OCI-LY1 (cell line): Measurements from ENCODE around the gene SRRM2.

Experiments
- H2AFZ ChIP-seq: fragments of 200-600 bp; sonication (generic), shearing (Covaris generic); 2 replicates; pipeline ENCODE4 v1.6.0; 2014; ENCODE audit warnings: antibody characterized with exemption, mild to moderate bottlenecking, low read length
- H3F3A ChIP-seq: fragments of 200-600 bp; sonication (generic), shearing (Covaris generic); 2 replicates; pipeline ENCODE4 v1.6.0; 2014; ENCODE audit warnings: mild to moderate bottlenecking, antibody characterized with exemption, low read length, moderate library complexity; ENCODE audit not compliant: insufficient read depth
- H3K27ac ChIP-seq: fragments of 200-600 bp; sonication (generic); 2 replicates; pipeline ENCODE4 v1.5.1; 2014; ENCODE audit warnings: low read length, mixed run types, mild to moderate bottlenecking, low read depth; ENCODE audit not compliant: poor library complexity, severe bottlenecking
- H3K27me3 ChIP-seq: fragments of 200-600 bp; sonication (generic); 2 replicates; pipeline ENCODE4 v1.6.0; 2014; ENCODE audit warnings: antibody characterized with exemption, mild to moderate bottlenecking, low read length, moderate library complexity; ENCODE audit not compliant: insufficient read depth
- H3K36me3 ChIP-seq: fragments of 200-600 bp; sonication (generic); 2 replicates; pipeline ENCODE4 v1.6.1; 2014; ENCODE audit warnings: mild to moderate bottlenecking, antibody characterized with exemption, low read length, moderate library complexity, mixed read lengths; ENCODE audit not compliant: insufficient read depth
- H3K4me1 ChIP-seq: fragments of 200-600 bp; sonication (generic); 2 replicates; pipeline ENCODE4 v1.5.1; 2014; ENCODE audit warnings: mild to moderate bottlenecking, low read length, moderate library complexity; ENCODE audit not compliant: insufficient read depth, severe bottlenecking
- H3K4me2 ChIP-seq: fragments of 200-600 bp; sonication (generic), shearing (Covaris generic); 2 replicates; pipeline ENCODE4 v1.6.1; 2014; ENCODE audit warnings: low read length
- H3K4me3 ChIP-seq: fragments of 200-600 bp; sonication (generic); 2 replicates; pipeline ENCODE4 v1.5.1; 2014; ENCODE audit warnings: low read length, low read depth, mild to moderate bottlenecking, mixed read lengths; ENCODE audit not compliant: poor library complexity, severe bottlenecking
- H3K79me2 ChIP-seq: fragments of 200-600 bp; shearing (Covaris generic); 2 replicates; pipeline ENCODE4 v1.6.1; 2016; ENCODE audit warnings: mixed run types, low read length, mixed read lengths; ENCODE audit not compliant: insufficient read depth
- H3K9ac ChIP-seq: fragments of 200-600 bp; sonication (generic), shearing (Covaris generic); 2 replicates; pipeline ENCODE4 v1.6.1; 2014; ENCODE audit warnings: mild to moderate bottlenecking, low read length, mixed read lengths
- H3K9me2 ChIP-seq: fragments of 200-600 bp; sonication (generic), shearing (Covaris generic); 2 replicates; pipeline ENCODE4 v1.6.1; 2014; ENCODE audit warnings: low read depth, mild to moderate bottlenecking, low read length, mixed read lengths
- H3K9me3 ChIP-seq: fragments of 200-600 bp; shearing (Covaris generic); 2 replicates; pipeline ENCODE4 v1.6.1; 2014; ENCODE audit warnings: low read length, mixed read lengths
- H4K20me1 ChIP-seq: fragments of 200-600 bp; sonication (generic), shearing (Covaris generic); 2 replicates; pipeline ENCODE4 v1.6.0; 2016; ENCODE audit warnings: mild to moderate bottlenecking, low read length; ENCODE audit not compliant: insufficient read depth
- EZH2 ChIP-seq: fragments of 200-600 bp; sonication (generic), shearing (Covaris generic); IDR thresholded peaks from 2 replicates; pipeline ENCODE4 v1.8.0; 2017; ENCODE audit warnings: borderline replicate concordance, mixed run types, mild to moderate bottlenecking, antibody characterized with exemption, low read length, moderate library complexity, mixed read lengths
- TF ChIP-seq, protein P1 (sequence below): fragments of 200-600 bp; sonication (generic), shearing (Covaris generic); IDR thresholded peaks from 2 replicates; pipeline ENCODE4 v1.5.1; 2017; ENCODE audit warnings: mild to moderate bottlenecking, antibody characterized with exemption, low read length, moderate library complexity, mixed read lengths

The SRRM2 gene

DNA sequence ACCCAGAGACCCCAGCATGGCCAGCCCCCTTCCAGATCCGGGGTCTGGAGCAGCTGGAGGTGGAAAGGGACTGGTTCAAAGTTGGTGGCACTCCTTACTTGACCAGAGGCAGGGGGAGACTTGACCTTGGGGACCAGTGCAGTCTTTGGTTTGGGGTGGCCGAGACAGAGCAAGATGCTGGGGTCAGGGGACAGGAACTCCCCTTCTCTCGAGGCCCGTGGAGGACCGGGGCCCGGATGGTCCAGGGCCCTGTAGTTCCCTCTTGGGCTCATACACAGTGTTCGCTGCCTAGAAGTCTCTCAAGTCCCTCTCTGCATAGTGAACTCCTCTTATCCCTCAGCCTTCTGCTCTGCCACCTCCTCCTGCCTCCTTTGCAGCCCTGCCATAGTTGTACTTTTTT is 35.5 kb downstream of the SRRM2 start:
- Histone ChIP-seq H3K36me3 (no peaks in the 10 kb centered on the region), H3K4me2 (no peak overlapping the region), H3K79me2 (no peaks in the 10 kb centered on the region), H3K9me2 (no peaks in the 10 kb centered on the region), H3K9ac (no peak overlapping the region), H3K27ac (no peak overlapping the region), H2AFZ (no peak overlapping the region), H3K4me1 (no peaks in the 10 kb centered on the region), H3K4me3 (no peak overlapping the region), H3K27me3 (no peaks in the 10 kb centered on the region; the same call in 1 of the 2 replicates), H3F3A (no peaks in the 10 kb centered on the region), H4K20me1 (no peaks in the 10 kb centered on the region), H3K9me3 (no peaks in the 10 kb centered on the region)
- TF ChIP-seq EZH2, result no peak
- TF ChIP-seq, protein P1, sequence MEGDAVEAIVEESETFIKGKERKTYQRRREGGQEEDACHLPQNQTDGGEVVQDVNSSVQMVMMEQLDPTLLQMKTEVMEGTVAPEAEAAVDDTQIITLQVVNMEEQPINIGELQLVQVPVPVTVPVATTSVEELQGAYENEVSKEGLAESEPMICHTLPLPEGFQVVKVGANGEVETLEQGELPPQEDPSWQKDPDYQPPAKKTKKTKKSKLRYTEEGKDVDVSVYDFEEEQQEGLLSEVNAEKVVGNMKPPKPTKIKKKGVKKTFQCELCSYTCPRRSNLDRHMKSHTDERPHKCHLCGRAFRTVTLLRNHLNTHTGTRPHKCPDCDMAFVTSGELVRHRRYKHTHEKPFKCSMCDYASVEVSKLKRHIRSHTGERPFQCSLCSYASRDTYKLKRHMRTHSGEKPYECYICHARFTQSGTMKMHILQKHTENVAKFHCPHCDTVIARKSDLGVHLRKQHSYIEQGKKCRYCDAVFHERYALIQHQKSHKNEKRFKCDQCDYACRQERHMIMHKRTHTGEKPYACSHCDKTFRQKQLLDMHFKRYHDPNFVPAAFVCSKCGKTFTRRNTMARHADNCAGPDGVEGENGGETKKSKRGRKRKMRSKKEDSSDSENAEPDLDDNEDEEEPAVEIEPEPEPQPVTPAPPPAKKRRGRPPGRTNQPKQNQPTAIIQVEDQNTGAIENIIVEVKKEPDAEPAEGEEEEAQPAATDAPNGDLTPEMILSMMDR, result no peak

DNA sequence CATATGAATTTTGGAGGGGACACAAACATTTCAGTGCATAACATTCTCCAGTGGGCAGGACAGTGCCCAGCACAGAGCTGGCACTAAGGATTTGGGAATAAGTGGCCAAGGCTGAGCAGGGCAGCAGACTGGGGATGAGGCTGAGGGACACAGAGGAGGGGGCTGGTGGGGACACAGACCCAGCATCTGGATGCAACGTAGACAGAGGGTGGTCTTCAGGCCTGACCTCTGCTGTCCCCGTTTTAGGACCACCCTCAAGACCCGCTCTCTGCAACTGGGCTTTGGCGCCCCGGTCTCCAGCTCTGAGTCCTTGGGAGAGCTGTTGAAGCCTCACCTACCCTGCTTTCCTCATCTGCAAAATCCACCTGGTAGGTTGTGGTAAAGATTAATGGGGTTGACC is 38.2 kb downstream of the SRRM2 start:
- no peak overlapping the region for H3K4me2 ChIP-seq
- H3K27me3 ChIP-seq, result no peaks in the 10 kb centered on the region; the same call in 1 of the 2 replicates
- H4K20me1 ChIP-seq, result no peaks in the 10 kb centered on the region
- H3K79me2 ChIP-seq, result no peaks in the 10 kb centered on the region
- TF ChIP-seq, protein P1, result no peak
- TF ChIP-seq EZH2, result no peak
- no peak overlapping the region for H3K4me3 ChIP-seq
- H3K36me3 ChIP-seq, result no peaks in the 10 kb centered on the region
- no peaks in the 10 kb centered on the region for H3K9me2 ChIP-seq
- H3K9ac ChIP-seq, result no peak overlapping the region
- no peaks in the 10 kb centered on the region for H3F3A ChIP-seq
- H2AFZ ChIP-seq, result no peak overlapping the region
- H3K4me1 ChIP-seq, result no peaks in the 10 kb centered on the region
- no peak overlapping the region for H3K27ac ChIP-seq
- H3K9me3 ChIP-seq, result no peaks in the 10 kb centered on the region

DNA sequence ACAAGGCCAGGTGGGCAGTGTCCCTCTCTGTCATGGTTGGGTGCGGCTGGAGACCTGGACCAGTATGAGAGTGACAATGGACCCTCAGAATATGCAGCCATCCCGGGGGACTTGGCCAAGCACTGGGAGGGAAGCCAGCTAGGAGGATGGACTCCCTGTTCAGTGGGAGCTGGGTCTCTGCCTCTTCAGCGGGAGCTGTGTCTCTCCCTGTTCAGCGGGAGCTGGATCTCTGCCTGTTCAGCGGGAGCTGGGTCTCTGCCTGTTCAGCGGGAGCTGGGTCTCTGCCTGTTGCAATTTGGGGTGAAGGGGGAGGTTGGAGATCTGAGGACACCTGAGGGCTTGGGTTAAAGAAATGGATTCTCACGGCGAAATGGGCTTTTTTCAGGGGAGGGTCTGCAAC is 38.7 kb downstream of the SRRM2 start:
- no peaks in the 10 kb centered on the region for H3K4me1 ChIP-seq
- no peaks in the 10 kb centered on the region for H3K9me3 ChIP-seq
- H3K79me2 ChIP-seq, result no peaks in the 10 kb centered on the region
- 0 out of 2 replicates have a peak, but pooled peaks cover 3% of the 10 kb centered on the region for H3K27me3 ChIP-seq
- no peak overlapping the region for H3K9ac ChIP-seq
- no peaks in the 10 kb centered on the region for H3F3A ChIP-seq
- no peak overlapping the region for H2AFZ ChIP-seq
- no peaks in the 10 kb centered on the region for H3K9me2 ChIP-seq
- no peaks in the 10 kb centered on the region for H3K36me3 ChIP-seq
- H3K27ac ChIP-seq, result no peak overlapping the region
- TF ChIP-seq, protein P1, result no peak
- no peaks in the 10 kb centered on the region for H4K20me1 ChIP-seq
- no peak overlapping the region for H3K4me3 ChIP-seq
- no peak overlapping the region for H3K4me2 ChIP-seq
